ENCODE measurements around the gene TOR1AIP1. TPM values are rescaled to one million over a fixed set of nuclear protein-coding genes. Genes with fewer than 3 reads are reported as not detected.

Gene TOR1AIP1
- polyA plus RNA-seq, 2 of the 4 experiments (the other 2 are of a cell fraction) = 31.3 to 38.4 TPM

- H3K27ac ChIP-seq = no peak overlapping the region
- H3K4me2 ChIP-seq = no peak overlapping the region
- TF ChIP-seq BHLHE40 (IDR thresholded peaks at IDR 0.05; ENCODE audit: low read depth, low read length) (no peak), TP53 (CRISPR knock-in tag; IDR thresholded peaks at IDR 0.05) (no peak), POLR2AphosphoS2 (conservative IDR thresholded peaks at IDR 0.05; ENCODE audit: low read length) (no peak), TFCP2L1 (CRISPR knock-in tag; IDR thresholded peaks at IDR 0.05) (no peak), SREBF2 (IDR thresholded peaks at IDR 0.05) (no peak), SMC3 (IDR thresholded peaks at IDR 0.05) (no peak), EHF (CRISPR knock-in tag; IDR thresholded peaks at IDR 0.05) (no peak), CTCF (IDR thresholded peaks at IDR 0.05) (no peak), CEBPB (IDR thresholded peaks at IDR 0.05) (no peak), GATA3 (IDR thresholded peaks at IDR 0.05; ENCODE audit: borderline replicate concordance) (no peak), ZSCAN20 (CRISPR knock-in tag; IDR thresholded peaks at IDR 0.05) (no peak), RCOR1 (IDR thresholded peaks at IDR 0.05; ENCODE audit: low read depth, low read length) (no peak), CHD4 (IDR thresholded peaks at IDR 0.05; ENCODE audit: borderline replicate concordance) (no peak), NFE2L2 (conservative IDR thresholded peaks at IDR 0.05; ENCODE audit: low read length) (no peak), USF2 (IDR thresholded peaks at IDR 0.05) (no peak), REST (IDR thresholded peaks at IDR 0.05) (no peak), HOXA7 (CRISPR knock-in tag; IDR thresholded peaks at IDR 0.05) (no peak), RFX5 (IDR thresholded peaks at IDR 0.05) (no peak), EP300 (IDR thresholded peaks at IDR 0.05) (no peak)
- ATAC-seq = no peak
- H3K4me1 ChIP-seq = peaks cover 28% of the 10 kb centered on the region
- no peak for FAIRE-seq
- no peak for DNase-seq (ENCODE audit: low read depth in 1 of 2, low spot score in 1 of 2)
- 85% methylated on average over 1 of the region's 1 CpG for WGBS (ENCODE audit: missing lambda C conversion rate)
- no peaks in the 10 kb centered on the region for H3K9me3 ChIP-seq
- ChIA-PET POLR2A (no interaction called here), CTCF (interaction anchor here (0.6 to 0.7 kb wide), 2 partner anchors 300 to 308 kb away, joined by 3 read pairs; no protein-coding TSS in a partner anchor)
- no peak overlapping the region for H3K4me3 ChIP-seq
These were observed 11.2 kb upstream of the TOR1AIP1 start for GRCh38 chr1:179870870-179871269.

GRCh38 chr1:179871940-179872339 is 10.1 kb upstream of the TOR1AIP1 start:
- no peak overlapping the region; a peak in 1 of 6 replicates for H3K27ac ChIP-seq
- H3K4me1 ChIP-seq = peaks cover 35% of the 10 kb centered on the region

More at GRCh38 chr1:179871940-179872339, 10.1 kb upstream of the TOR1AIP1 start:
- no peak for FAIRE-seq
- no peak for ATAC-seq
- no peak overlapping the region for H3K4me3 ChIP-seq
- H3K9me3 ChIP-seq = no peaks in the 10 kb centered on the region
- ChIA-PET POLR2A (no interaction called here), CTCF (interaction anchor here (1.2 kb wide), 1 partner anchor 307 kb away, joined by 3 read pairs; no protein-coding TSS in a partner anchor)
- TF ChIP-seq RAD21 (conservative IDR thresholded peaks at IDR 0.05 in 1 of 2, IDR thresholded peaks at IDR 0.05 in 1 of 2) (no peak), FOXS1 (CRISPR knock-in tag; IDR thresholded peaks at IDR 0.05) (no peak), HDAC2 (IDR thresholded peaks at IDR 0.05) (no peak), PBX3 (IDR thresholded peaks at IDR 0.05) (no peak), SMC3 (IDR thresholded peaks at IDR 0.05) (no peak), EP300 (IDR thresholded peaks at IDR 0.05) (no peak), ZFP36 (IDR thresholded peaks at IDR 0.05; ENCODE audit: borderline replicate concordance, partially characterized antibody) (no peak), MAX (IDR thresholded peaks at IDR 0.05) (no peak), RARB (CRISPR knock-in tag; IDR thresholded peaks at IDR 0.05) (no peak), HOXB5 (CRISPR knock-in tag; IDR thresholded peaks at IDR 0.05) (no peak), E2F6 (IDR thresholded peaks at IDR 0.05; ENCODE audit: borderline replicate concordance, low read depth) (no peak), CEBPB (IDR thresholded peaks at IDR 0.05) (no peak), KDM5A (IDR thresholded peaks at IDR 0.05) (no peak)
- H3K4me2 ChIP-seq = no peak overlapping the region
- no peak for DNase-seq (ENCODE audit: low read depth in 1 of 2, low spot score in 1 of 2)
- WGBS (ENCODE audit: missing lambda C conversion rate) = 92% methylated on average over 1 of the region's 1 CpG
